Cardiac septum (tissue), 1 donor: Measurements from ENCODE around the gene POU3F2. TPM values are rescaled to one million over a fixed set of nuclear protein-coding genes. Genes with fewer than 3 reads are reported as not detected.

Source experiments
- DNase-seq: peaks from one replicate; pipeline ENCODE4 v3.0.0-alpha.2; 2020; ENCODE audit warnings: low spot score
- intact Hi-C: fragments of 100-400 bp; cut with DNase I; formaldehyde crosslinking; loops from one replicate; pipeline ENCODE4 v1.14.0; 2022
- long read RNA-seq: library from polyadenylated mRNA; unstranded; transcript quantifications from one replicate; pipeline ENCODE4 v2.0.0, GENCODE V29; 2021
- total RNA-seq: library from RNA; stranded (reverse); fragmentation: NEBNext Ultra II Directional; extraction: Animal tissue kit (Norgen Biotek cat#: 25700); gene quantifications from one replicate; pipeline ENCODE4 v1.2.1, GENCODE V29; 2021
- donor health status: DM: no; HTN: no; CAD: no.

POU3F2 gene
- 0.08 TPM for total RNA-seq
- long read RNA-seq, full-length matches to known transcripts: 1 of 1 reads
- long read RNA-seq, partial matches to known transcripts: 0 of 1 reads
- long read RNA-seq, other reads (novel, unspliced or antisense): 0 of 1 reads

DNA sequence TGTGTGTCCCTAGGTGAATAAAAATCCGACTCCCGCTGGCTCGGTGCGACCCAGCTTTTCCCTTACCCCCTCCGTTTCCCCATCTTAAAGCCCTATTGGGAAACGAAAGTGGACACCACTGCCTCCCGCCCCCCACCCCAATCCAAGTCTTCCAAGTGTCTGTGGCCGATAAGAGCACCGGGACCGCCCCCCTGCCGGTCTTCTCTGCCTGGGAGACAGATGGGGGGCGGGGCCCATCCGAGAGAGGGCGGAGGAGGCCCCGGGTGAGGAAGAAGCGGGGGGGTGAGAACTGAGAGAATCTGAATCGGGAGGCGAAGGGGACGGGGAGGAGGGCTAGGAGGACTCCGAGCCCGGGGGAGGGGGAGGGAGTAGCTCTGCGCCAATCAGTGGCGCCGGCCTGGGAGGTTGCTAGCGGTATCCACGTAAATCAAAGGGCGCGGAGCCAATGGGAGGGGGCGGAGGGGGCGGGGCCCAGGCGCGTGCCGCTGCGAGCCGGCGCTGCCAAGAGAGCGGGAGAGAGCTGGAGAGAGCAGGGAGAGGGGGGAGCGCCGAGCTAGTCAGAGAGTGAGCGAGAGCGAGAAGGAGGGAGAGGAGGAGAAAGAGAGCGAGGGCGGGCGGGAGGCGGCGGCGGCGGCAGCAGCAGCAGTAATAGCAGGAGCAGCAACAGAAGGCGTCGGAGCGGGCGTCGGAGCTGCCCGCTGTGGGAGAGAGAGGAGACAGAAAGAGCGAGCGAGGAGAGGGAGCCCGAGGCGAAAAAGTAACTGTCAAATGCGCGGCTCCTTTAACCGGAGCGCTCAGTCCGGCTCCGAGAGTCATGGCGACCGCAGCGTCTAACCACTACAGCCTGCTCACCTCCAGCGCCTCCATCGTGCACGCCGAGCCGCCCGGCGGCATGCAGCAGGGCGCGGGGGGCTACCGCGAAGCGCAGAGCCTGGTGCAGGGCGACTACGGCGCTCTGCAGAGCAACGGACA, at the start of gene POU3F2:
POU3F2 (plus strand) TSS at position 515 of the 972 bp plus-strand sequence; CDS start at position 815, 300 bp downstream.
- intact Hi-C loops: no loop called here
- DNase-seq: no peak

DNA sequence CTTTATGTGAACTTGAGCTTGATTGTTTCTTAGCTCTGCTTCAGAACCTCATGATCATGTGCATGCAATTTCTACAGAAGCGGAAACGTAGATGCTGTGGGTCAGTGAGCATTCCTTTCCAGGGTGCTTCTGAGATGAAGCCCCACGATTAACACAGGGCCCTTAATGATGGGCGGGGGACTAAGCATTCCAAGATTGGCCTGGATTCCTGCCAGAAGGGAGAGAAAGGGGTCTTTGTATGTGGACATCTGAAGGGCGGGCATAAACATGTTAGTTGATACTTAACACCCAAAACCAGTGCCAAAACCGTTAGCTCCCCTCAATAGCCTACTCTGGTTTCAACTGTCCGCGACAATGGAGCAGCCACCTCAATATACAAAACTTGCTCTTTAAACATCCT, 46.9 kb upstream of the POU3F2 start:
- no peak for DNase-seq
- intact Hi-C loops: no loop called here

DNA sequence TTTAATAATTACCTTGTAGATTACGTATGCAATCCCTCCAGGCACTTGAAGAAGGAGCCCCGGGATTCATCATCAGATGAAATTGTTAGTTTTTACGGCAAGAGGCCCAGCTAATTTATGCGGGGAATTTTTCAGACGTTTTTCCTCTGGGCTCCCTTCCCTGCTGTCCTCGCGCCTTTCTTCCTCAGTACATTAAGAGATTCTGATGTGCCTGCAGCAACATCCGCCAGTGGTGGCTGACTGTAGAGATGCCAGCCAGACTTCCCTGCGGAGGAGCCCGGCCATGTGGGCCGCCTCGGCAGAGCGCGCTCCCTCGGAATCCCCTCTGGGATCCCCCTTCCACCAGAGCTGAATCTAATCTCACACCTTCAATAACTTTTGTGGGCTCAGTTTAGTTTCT, 46.4 kb upstream of the POU3F2 start:
- intact Hi-C loops: no loop called here

DNA sequence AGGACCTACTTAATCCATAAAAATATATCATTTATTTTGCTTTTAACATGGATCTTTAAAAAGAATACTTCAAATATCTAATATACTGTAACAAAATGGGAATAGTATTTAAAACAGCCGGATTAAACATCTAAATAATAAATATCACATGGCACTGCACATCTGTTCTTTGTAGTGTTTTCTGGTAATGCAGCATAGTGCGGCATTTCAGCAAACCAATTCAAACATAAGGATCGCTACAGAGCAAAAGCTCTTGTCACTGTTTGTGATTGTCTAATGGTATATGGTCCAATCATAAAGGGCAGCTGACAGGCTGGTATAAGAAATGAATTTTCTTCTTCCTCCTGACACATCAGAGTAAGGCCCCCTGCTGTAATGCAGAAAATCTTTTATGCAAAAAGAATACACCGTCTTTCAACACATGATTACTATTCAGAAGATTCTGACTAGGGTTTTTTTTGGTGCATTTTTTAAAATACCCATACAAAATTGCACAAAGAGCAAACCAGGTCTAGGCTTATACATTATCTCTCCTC, 40.0 kb upstream of the POU3F2 start:
- DNase-seq: no peak

More for the DNA sequence above, 46.4 kb upstream of the POU3F2 start:
- DNase-seq: no peak

DNA sequence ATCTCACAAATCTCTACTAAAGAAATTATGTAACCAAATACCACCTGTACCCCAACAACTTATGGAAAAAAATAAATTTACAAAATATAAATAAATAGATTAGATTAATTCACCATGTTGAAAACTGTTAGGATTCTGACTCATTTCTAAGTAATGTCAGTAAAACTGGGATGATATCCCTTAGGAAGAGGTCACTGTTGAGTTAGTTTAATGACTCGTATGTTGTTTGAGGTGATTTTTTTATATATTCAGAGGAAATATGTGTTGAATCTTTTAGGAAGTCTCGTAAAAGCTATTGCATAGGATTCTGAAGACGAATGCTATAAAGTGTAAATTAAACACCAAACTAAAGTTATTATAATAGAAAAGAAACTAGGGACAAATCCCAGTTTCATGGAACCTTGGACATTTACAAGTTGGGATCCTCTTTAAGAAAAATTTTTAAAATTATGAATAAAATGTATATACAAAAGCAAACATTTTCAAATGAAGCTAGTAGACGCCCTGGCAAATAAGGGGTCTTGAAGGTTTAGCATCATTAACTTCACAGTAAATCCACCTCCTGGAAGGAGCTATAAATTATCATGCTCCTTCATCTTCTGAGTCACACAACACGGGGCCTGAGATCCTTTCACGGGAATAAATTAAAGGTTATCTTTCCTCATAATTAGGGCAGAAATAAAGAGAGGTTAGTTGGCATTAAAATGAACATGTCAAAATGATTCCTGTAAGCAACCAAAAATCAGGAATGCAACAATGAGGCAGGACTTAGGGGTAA, 37.0 kb upstream of the POU3F2 start:
- intact Hi-C loops: no loop called here
- DNase-seq: no peak

More for the DNA sequence above, 40.0 kb upstream of the POU3F2 start:
- intact Hi-C loops: no loop called here

DNA sequence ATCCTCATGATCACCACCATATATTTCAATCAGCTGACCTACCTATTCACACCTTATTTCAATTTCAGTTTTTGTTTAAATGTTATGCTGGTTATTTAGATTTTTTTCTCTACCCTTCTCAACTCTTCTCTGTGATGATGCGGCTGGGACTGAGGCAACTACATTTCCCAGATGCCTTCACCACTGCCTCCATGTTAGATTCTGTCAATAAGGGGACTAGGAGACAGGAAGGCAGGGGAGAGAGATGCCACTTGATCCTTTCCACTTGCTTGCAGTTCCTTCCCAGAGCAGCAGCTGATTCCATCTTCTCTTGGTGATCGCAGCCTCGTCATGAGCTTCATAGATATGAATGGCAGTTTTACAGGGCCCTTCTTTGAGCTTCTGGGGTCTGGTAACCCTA, 33.5 kb upstream of the POU3F2 start:
- intact Hi-C loops: no loop called here
- no peak for DNase-seq

DNA sequence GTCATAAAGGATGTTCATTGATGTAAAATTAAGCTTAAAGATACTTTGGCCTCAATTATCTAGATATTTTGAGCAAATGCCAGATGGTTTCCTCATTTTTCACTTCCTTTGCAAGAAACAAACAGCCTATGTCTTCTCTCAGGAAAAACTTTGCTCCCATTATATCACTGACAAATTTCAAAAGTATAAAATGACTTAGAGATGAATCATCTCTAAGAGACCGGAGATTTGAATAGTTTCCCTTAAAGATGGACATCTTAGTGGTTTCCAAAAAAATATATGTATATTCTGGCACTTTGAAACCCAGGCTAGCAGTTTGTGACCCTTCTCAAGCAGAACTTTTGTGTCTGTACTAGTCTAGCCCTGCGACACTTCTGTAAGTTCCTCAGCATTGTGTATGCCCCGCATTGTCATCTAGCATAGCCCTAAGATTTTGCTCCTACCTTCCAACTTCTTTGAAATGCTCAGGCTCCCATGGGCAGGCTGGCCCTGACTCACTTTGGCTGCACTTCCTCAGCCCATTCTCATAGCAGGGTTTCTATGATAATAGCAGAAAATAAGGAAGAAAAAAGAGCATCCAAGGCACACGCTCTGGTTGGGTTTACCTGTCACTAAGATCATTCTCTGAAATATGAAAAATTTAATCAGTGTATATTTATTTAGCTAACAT, 25.7 kb upstream of the POU3F2 start:
- no peak for DNase-seq
- intact Hi-C loops: no loop called here

DNA sequence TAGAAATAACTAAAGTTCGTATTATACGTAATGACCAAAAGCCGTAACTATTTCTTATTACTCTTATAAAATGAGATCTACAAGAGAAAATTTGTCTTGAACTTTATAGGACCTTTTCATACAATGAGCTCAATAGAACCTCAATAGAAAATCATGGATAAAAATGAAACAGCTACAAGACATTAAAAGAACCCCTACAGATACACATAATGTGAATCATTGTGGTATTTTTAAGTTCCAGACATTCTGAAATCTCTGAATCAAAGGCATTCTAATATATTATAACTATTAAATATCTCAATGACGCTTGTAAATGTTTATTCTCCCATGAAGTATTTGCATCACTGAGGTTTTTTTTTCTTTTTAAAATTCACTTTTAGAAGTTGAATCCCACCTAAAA, 22.2 kb upstream of the POU3F2 start:
- DNase-seq: no peak
- intact Hi-C loops: no loop called here

DNA sequence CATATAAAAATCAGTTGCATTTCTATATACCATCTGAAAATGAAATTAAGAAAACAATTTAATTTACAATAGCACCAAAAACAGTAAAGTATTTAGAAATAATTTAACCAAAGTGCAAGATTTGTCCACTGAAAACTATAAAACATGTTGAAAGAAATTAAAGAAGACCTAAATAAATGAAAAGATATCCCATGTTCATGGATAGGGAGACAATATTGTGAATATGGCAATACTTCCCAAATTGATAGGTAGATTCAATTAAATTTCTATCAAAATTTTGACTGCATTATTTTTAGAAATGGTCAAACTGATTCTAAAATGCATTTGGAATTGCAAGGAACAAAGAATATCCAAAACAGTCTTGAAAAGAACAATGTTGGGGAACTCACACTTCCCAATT, 17.6 kb upstream of the POU3F2 start:
- intact Hi-C loops: no loop called here
- no peak for DNase-seq

DNA sequence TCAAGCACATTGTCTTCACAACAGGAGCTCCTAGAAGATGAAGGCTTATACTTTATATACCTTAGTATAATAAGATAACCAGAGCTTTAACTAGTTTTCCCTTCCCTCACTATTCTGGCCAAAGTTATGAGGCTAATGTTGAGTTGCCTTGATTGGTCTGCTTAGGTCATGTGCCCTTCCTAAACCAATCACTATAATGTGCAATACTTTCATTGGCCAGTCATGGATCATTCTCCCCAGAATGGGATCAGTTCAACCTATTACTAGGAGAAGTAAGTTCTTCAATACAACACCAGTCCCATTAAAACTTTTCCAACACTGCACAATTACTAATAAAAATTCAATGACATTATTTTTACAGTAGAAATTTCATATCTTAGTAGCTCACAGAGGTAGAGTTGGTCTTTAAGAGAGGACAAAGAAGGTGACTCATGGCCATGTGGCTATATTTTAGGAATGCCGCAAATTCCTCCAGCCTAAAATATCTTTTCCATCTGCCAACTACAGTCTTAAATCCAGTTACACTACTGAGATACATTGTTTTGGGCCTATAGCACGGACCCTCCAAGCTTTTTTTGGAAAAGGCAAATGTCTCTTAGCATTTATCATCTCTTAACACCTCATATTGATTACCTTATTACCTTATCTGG, 12.5 kb upstream of the POU3F2 start:
- DNase-seq: no peak
- intact Hi-C loops: no loop called here

DNA sequence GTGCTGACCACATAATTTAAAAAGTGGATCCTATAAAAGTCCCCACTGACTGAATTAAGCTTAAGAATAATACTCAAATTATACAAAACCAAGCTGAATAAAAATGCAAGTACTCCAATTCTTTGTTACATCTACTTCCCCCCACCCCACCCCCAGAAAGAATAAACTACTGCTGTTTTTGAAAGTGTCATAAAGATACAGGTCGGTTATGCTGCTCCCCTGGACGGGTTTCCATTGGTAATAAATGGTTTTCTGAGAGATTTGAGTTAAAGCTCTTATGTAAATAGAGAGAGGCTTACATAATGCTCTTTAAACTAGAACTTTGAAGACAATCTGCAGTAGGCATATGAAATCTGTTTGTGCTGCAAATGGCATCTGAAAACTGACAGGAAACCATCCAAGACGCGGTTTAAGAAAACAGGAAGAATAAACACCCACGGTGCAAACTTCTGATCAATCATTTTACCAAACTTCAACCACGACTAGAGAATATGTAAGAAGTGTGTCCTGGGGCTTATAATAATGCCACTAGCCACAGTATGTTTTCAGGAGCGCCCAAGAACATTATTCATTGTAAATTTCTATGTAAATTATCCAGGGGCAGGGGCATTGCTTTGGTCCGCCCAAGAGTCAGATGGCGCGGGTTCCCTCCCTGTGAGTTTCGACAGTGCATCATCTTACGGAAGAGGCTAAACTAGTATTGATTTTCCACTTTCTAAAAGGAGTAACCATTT, 10.8 kb upstream of the POU3F2 start:
- DNase-seq: no peak
- intact Hi-C loops: no loop called here

DNA sequence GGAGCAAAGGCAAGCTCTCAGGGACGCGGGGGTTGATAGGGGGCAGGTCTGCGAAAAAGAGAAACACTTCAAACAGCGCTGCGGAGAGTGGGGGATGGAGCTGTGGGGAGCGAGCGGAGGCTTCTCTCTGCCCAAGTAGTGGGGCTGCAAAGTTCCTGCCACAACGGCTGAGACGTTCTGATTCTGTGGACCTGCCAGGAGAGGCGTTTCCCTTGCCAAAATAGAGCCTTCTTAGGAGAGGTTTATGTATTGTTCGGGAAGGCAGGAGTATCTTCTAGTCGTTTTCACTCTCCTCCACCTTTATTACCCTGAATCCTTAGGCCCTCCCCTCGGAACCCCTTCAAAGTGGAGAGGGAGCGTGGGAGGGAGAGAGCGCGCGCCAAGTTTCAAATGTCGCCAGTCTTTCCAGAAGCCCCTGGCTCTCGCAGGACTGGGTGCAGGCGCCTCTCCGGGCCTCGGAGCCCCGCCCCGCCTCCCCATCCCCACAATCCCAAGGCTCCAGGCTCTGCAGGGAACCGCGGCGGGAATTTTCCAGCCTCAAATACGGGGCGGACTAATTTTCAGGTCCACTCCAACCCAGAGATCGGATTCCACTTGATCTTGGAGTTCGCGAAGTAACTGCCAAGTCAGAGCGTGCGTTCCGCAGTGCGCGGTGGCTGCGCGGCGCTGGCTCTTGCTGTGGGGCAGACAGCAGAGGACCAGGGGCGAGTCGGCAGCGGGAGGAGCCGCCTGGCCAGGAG, 10.0 kb upstream of the POU3F2 start:
- intact Hi-C loops: no loop called here
- no peak for DNase-seq

DNA sequence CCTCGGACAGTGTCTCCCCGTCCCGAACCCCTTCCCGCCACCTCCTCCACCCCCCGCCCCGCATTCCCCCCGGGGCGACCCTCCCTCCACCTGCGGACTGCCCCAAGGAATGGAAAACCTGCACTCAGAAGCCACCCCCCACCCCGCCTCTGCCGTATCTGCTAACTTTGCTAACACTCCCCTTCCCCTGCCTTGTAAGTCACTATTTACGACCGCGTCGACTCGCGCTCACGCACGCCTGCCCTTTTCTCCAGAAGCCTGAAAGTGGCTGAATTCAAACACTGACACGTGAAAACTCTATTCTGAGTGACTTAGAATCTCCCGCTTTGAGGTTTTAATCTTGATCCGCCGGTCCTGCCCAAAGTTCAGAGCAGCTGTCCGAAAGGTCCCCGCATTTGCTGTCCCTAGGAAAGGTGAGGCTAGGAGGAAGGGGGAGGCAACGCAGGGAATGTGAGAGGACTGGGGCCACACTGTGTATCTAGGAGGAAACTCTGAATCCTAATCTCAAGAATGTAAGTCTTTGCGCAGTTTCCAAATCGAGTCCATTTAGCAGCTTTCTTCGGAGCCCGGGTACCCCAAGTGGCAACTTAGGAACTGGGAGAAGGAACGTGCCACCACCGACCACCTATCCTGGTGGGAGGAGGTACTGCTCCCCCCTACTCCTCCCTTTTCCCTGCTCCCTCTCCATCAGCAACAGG, 9.3 kb upstream of the POU3F2 start:
- no peak for DNase-seq
- intact Hi-C loops: no loop called here

DNA sequence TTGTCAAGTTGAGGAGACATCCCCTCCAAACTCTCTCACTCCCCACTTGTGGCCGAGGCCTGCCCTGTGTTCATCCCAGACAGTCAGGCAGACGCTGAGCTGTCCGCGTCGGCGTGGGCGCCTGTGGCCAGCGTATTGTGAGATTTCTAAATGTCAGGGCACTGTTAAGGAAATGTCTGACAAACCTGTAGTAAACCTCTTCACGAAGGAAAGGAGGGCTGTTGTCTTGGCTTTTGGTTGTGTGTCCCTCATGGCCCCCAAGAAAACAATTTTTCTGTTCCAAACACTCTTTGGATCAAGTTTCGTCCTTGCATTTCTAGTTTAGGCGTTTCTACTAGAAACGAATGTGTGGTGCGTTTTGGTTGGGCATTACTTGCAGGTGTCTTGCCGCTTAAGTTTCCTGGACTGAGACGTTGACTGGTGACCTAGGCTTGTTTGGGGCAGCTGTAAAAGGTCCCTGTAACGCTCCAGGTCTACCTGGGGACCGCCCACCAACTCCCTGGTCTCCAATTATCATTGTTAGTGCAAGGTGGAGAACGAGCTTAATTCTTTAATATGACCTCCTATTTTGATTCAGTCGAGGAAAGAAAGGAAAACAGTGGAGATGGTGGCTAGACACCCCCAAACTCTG, 8.7 kb upstream of the POU3F2 start:
- intact Hi-C loops: no loop called here
- no peak for DNase-seq

DNA sequence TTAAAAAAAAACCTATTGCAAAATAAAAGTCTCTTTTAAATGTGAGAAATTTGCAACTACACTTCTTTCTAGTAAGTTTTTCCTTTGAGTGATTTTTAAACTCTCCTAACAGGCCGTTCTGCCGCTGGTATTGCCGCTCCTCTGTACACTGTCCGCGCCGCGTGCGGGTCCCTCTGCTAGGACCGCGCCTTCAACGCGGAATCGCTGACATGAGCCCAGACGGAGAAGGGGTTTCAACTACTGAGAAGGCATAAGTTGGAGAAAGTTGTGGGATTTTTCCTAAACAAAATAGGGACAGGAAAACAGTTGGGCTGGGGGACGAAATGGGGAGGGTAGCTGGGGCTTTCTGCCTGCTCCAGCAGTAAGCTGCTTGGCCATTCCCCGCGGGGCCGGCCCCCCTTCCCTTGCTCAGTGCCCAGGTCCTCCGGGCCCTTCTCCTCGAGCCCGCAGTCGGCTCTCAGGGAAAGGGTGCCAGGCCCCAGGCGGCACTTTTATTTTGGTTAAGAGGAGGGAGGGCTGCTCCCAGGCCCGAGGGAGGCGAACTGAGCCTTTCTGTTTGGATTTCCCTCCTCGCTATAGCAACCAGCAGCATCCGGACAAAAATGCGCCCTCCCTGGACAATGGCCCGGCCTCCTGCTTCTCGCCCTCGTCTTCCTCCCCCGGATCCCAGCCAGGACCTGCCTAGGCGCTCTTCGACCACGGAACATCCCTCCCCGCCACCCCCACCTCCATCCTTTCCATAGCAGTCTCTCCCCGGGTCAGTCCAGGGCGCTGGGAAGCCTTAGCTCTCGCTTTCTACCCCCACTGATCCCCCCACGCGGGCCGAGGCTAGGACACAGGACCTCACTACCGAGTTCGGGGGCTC, 6.8 kb upstream of the POU3F2 start:
- no peak for DNase-seq
- intact Hi-C loops: no loop called here
